ENCODE data around the gene SH2D3C.

The SH2D3C gene

GRCh38 chr9:127739614-127740330, 38.7 kb downstream of the SH2D3C start:
- peaks cover 8% of the 10 kb centered on the region; the same call in 1 of the 2 replicates for H3K36me3 ChIP-seq
- no peak for TF ChIP-seq CTCF (IDR thresholded peaks at IDR 0.05; ENCODE audit: low read depth, low read length)
- no peak overlapping the region for H3K4me3 ChIP-seq (ENCODE audit: low read depth, low read length)

GRCh38 chr9:127738666-127739065, 39.8 kb downstream of the SH2D3C start:
- H3K36me3 ChIP-seq: peaks cover 8% of the 10 kb centered on the region; the same call in 1 of the 2 replicates

More at GRCh38 chr9:127739614-127740330, 38.7 kb downstream of the SH2D3C start:
- no peaks in the 10 kb centered on the region for H3K27me3 ChIP-seq (ENCODE audit: insufficient read depth, low read depth, severe bottlenecking)
- peaks cover 6% of the 10 kb centered on the region for H3K9me3 ChIP-seq (ENCODE audit: severe bottlenecking)
- no peak overlapping the region for H3K27ac ChIP-seq
- DNase-seq: no peak

GRCh38 chr9:127735530-127736185, 42.8 kb downstream of the SH2D3C start:
- no peak for DNase-seq
- Histone ChIP-seq H3K36me3 (peaks cover 7% of the 10 kb centered on the region), H3K27ac (no peak overlapping the region), H3K27me3 (ENCODE audit: insufficient read depth, low read depth, severe bottlenecking) (no peaks in the 10 kb centered on the region), H3K9me3 (ENCODE audit: severe bottlenecking) (no peaks in the 10 kb centered on the region), H3K4me3 (ENCODE audit: low read depth, low read length) (no peak overlapping the region)
- no peak for TF ChIP-seq CTCF (IDR thresholded peaks at IDR 0.05; ENCODE audit: low read depth, low read length)

More at GRCh38 chr9:127738666-127739065, 39.8 kb downstream of the SH2D3C start:
- no peak for TF ChIP-seq CTCF (IDR thresholded peaks at IDR 0.05; ENCODE audit: low read depth, low read length)
- Histone ChIP-seq H3K27me3 (ENCODE audit: insufficient read depth, low read depth, severe bottlenecking) (no peaks in the 10 kb centered on the region), H3K4me3 (ENCODE audit: low read depth, low read length) (no peak overlapping the region), H3K9me3 (ENCODE audit: severe bottlenecking) (peaks cover 6% of the 10 kb centered on the region), H3K27ac (no peak overlapping the region)
- DNase-seq: no peak

- H3K9me3 ChIP-seq (ENCODE audit: severe bottlenecking): no peaks in the 10 kb centered on the region
- TF ChIP-seq CTCF (IDR thresholded peaks at IDR 0.05; ENCODE audit: low read depth, low read length): peak; percentile 98
- peak; percentile 98 for DNase-seq
- H3K36me3 ChIP-seq: peaks cover 7% of the 10 kb centered on the region
- peak within 1 kb of the TSS; percentile 97 for H3K27ac ChIP-seq
- H3K27me3 ChIP-seq (ENCODE audit: insufficient read depth, low read depth, severe bottlenecking): no peaks in the 10 kb centered on the region
- peak within 1 kb of the TSS; percentile 69 for H3K4me3 ChIP-seq (ENCODE audit: low read depth, low read length)
Measured at GRCh38 chr9:127734747-127735529, 43.5 kb downstream of the SH2D3C start, which contains the start of gene TOR2A. Gene TOR2A, minus strand, starts transcription at chr9:127735294. Its CDS starts 24 bp downstream, at chr9:127735270.

- peak overlapping the region; percentile 97 for H3K27ac ChIP-seq
- H3K36me3 ChIP-seq: peaks cover 7% of the 10 kb centered on the region
- peak; percentile 30 for DNase-seq
- H3K4me3 ChIP-seq (ENCODE audit: low read depth, low read length): peak overlapping the region; percentile 69
- TF ChIP-seq CTCF (IDR thresholded peaks at IDR 0.05; ENCODE audit: low read depth, low read length): no peak
- no peaks in the 10 kb centered on the region for H3K27me3 ChIP-seq (ENCODE audit: insufficient read depth, low read depth, severe bottlenecking)
- no peaks in the 10 kb centered on the region for H3K9me3 ChIP-seq (ENCODE audit: severe bottlenecking)
Measured at GRCh38 chr9:127734247-127734746, 44.2 kb downstream of the SH2D3C start.
